Pons (tissue), 1 donor: ENCODE measurements around the gene RAB33A.
"Not testable (repeated sequence)": the region's sequence is repeated elsewhere in the genome, so short reads cannot be mapped to it uniquely, and the experiment has no call there.

Source experiments
- DNase-seq: peaks from one replicate; pipeline ENCODE4 v3.0.0-alpha.2; 2016; ENCODE audit warnings: low spot score

The RAB33A gene

GRCh38 chrX:130172127-130172845, 524 bp downstream of the RAB33A start:
- no peak for DNase-seq

GRCh38 chrX:130173190-130173895, 1.6 kb downstream of the RAB33A start:
- peak; percentile 80 for DNase-seq

GRCh38 chrX:130174045-130174704, 2.4 kb downstream of the RAB33A start:
- peak; percentile 42 for DNase-seq

GRCh38 chrX:130174937-130175336, 3.2 kb downstream of the RAB33A start:
- DNase-seq, result no peak

GRCh38 chrX:130176354-130176776, 4.6 kb downstream of the RAB33A start:
- no peak for DNase-seq

- DNase-seq, result no peak
Measured at GRCh38 chrX:130176942-130177341, 5.2 kb downstream of the RAB33A start.

- DNase-seq, result no peak
Measured at GRCh38 chrX:130179170-130179569, 7.4 kb downstream of the RAB33A start.

- no peak for DNase-seq
Measured at GRCh38 chrX:130179579-130180215, 7.9 kb downstream of the RAB33A start.

GRCh38 chrX:130184168-130184567, 12.4 kb downstream of the RAB33A start:
- DNase-seq, result no peak

- DNase-seq, result no peak
Measured at GRCh38 chrX:130184857-130185256, 13.1 kb downstream of the RAB33A start.

GRCh38 chrX:130186651-130187050, 14.9 kb downstream of the RAB33A start:
- no peak for DNase-seq

GRCh38 chrX:130190801-130191200, 19.0 kb downstream of the RAB33A start:
- no peak for DNase-seq

- no peak for DNase-seq
Measured at GRCh38 chrX:130196466-130196865, 24.7 kb downstream of the RAB33A start.

- DNase-seq, result no peak
Measured at GRCh38 chrX:130197464-130197863, 25.7 kb downstream of the RAB33A start.

GRCh38 chrX:130204647-130205046, 32.9 kb downstream of the RAB33A start:
- DNase-seq, result no peak

GRCh38 chrX:130211415-130212186, 39.8 kb downstream of the RAB33A start:
- DNase-seq, result no peak

- DNase-seq, result no peak
Measured at GRCh38 chrX:130212371-130212770, 40.6 kb downstream of the RAB33A start.

- no peak for DNase-seq
Measured at GRCh38 chrX:130213376-130213775, 41.6 kb downstream of the RAB33A start.

- DNase-seq, result no peak
Measured at GRCh38 chrX:130216320-130216719, 44.6 kb downstream of the RAB33A start.

GRCh38 chrX:130224810-130225209, 53.0 kb downstream of the RAB33A start:
- no peak for DNase-seq

- no peak for DNase-seq
Measured at GRCh38 chrX:130228871-130229270, 57.1 kb downstream of the RAB33A start.

- not testable (repeated sequence) for DNase-seq
Measured at GRCh38 chrX:130231184-130231583, 59.4 kb downstream of the RAB33A start.
